ENCODE measurements around the gene BTN3A1.

- TF ChIP-seq CBX5 (IDR thresholded peaks at IDR 0.05; ENCODE audit: low read depth, low read length) (no peak), CHD2 (IDR thresholded peaks at IDR 0.05; ENCODE audit: low read length) (no peak), POLR2A (IDR thresholded peaks at IDR 0.05; ENCODE audit: control extremely low read depth in 1 of 2, low read depth in 2 of 2, low read length in 2 of 2) (no peak), EP300 (IDR thresholded peaks at IDR 0.05; ENCODE audit: borderline replicate concordance in 1 of 2, low read depth in 2 of 2, low read length in 2 of 2) (no peak), RFX5 (IDR thresholded peaks at IDR 0.05; ENCODE audit: borderline replicate concordance, low read depth, low read length) (no peak), SIX5 (IDR thresholded peaks at IDR 0.05; ENCODE audit: low read depth, low read length) (no peak), HDAC2 (IDR thresholded peaks at IDR 0.05; ENCODE audit: borderline replicate concordance in 1 of 2, low read depth in 2 of 2, low read length in 2 of 2) (no peak), RAD21 (IDR thresholded peaks at IDR 0.05 in 1 of 2, conservative IDR thresholded peaks at IDR 0.05 in 1 of 2; ENCODE audit: low read depth in 2 of 2, low read length in 2 of 2) (no peak), TEAD4 (IDR thresholded peaks at IDR 0.05; ENCODE audit: low read depth, low read length) (no peak), POLR2AphosphoS5 (IDR thresholded peaks at IDR 0.05; ENCODE audit: low read depth, low read length) (no peak), SUZ12 (IDR thresholded peaks at IDR 0.05; ENCODE audit: low read length) (no peak)
- TF ChIP-seq, protein P1, sequence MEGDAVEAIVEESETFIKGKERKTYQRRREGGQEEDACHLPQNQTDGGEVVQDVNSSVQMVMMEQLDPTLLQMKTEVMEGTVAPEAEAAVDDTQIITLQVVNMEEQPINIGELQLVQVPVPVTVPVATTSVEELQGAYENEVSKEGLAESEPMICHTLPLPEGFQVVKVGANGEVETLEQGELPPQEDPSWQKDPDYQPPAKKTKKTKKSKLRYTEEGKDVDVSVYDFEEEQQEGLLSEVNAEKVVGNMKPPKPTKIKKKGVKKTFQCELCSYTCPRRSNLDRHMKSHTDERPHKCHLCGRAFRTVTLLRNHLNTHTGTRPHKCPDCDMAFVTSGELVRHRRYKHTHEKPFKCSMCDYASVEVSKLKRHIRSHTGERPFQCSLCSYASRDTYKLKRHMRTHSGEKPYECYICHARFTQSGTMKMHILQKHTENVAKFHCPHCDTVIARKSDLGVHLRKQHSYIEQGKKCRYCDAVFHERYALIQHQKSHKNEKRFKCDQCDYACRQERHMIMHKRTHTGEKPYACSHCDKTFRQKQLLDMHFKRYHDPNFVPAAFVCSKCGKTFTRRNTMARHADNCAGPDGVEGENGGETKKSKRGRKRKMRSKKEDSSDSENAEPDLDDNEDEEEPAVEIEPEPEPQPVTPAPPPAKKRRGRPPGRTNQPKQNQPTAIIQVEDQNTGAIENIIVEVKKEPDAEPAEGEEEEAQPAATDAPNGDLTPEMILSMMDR (IDR thresholded peaks at IDR 0.05; ENCODE audit: control extremely low read depth in 1 of 3, insufficient read depth in 1 of 3, low read depth in 1 of 3, low read length in 3 of 3), result no peak
- TF ChIP-seq, protein P2, sequence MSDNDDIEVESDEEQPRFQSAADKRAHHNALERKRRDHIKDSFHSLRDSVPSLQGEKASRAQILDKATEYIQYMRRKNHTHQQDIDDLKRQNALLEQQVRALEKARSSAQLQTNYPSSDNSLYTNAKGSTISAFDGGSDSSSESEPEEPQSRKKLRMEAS (IDR thresholded peaks at IDR 0.05), result no peak
- TF ChIP-seq, protein P3, sequence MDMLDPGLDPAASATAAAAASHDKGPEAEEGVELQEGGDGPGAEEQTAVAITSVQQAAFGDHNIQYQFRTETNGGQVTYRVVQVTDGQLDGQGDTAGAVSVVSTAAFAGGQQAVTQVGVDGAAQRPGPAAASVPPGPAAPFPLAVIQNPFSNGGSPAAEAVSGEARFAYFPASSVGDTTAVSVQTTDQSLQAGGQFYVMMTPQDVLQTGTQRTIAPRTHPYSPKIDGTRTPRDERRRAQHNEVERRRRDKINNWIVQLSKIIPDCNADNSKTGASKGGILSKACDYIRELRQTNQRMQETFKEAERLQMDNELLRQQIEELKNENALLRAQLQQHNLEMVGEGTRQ (IDR thresholded peaks at IDR 0.05; ENCODE audit: low read length), result no peak
Observed at GRCh38 chr6:26464416-26465131, 62.5 kb downstream of the BTN3A1 start.

Measured in H1 (cell line).